Natural killer cell (primary cell): ENCODE measurements around the gene MOSMO. TPM values are rescaled to one million over a fixed set of nuclear protein-coding genes. Genes with fewer than 3 reads are reported as not detected.
"Not testable (repeated sequence)": the region's sequence is repeated elsewhere in the genome, so short reads cannot be mapped to it uniquely, and the experiment has no call there.

Source experiments
- ATAC-seq, 3 donors: fragments of 150-1000 bp in 2 of 3; fragments of 200-7000 bp in 1 of 3; cut with Tn5 transposase; 1 replicate in 1 of 3; 2 replicates in 2 of 3; pipeline ENCODE4 v1.10.0; 2021; ENCODE audit warnings: mild to moderate bottlenecking in 2 of 3, moderate library complexity in 2 of 3
- DNase-seq, 2 donors: peaks; one replicate each; pipeline versions ENCODE4 v3.0.0 to v3.0.0-alpha.2; 2013 to 2021; ENCODE audit warnings: mixed read lengths in 1 of 2
- H3K27ac ChIP-seq: one replicate; pipeline ENCODE4 v1.5.1; 2013; ENCODE audit warnings: mild to moderate bottlenecking, low read length
- H3K27me3 ChIP-seq: one replicate; pipeline ENCODE4 v1.6.1; 2013; ENCODE audit warnings: low read length; ENCODE audit not compliant: control insufficient read depth, insufficient read depth
- H3K36me3 ChIP-seq: one replicate; pipeline ENCODE4 v1.6.1; 2013; ENCODE audit warnings: low read length; ENCODE audit not compliant: control insufficient read depth, insufficient read depth
- H3K4me1 ChIP-seq: one replicate; pipeline ENCODE4 v1.6.1; 2013; ENCODE audit warnings: low read length; ENCODE audit not compliant: control insufficient read depth, insufficient read depth
- H3K4me3 ChIP-seq: one replicate; pipeline ENCODE4 v1.5.1; 2013; ENCODE audit warnings: low read length
- H3K9me3 ChIP-seq: one replicate; pipeline ENCODE4 v1.6.1; 2013; ENCODE audit warnings: low read length; ENCODE audit not compliant: control insufficient read depth, insufficient read depth
- H3K27ac Mint-ChIP-seq, 2 donors: one replicate each; pipeline ENCODE4 v1.8.0; 2022; ENCODE audit warnings: mild to moderate bottlenecking in 2 of 2, mixed read lengths in 2 of 2, moderate library complexity in 1 of 2
- H3K27me3 Mint-ChIP-seq, 2 donors: one replicate each; pipeline ENCODE4 v1.8.0; 2022; ENCODE audit warnings: low read depth in 2 of 2, mixed read lengths in 2 of 2
- H3K36me3 Mint-ChIP-seq: one replicate; pipeline ENCODE4 v1.8.0; 2022; ENCODE audit warnings: mixed read lengths
- H3K4me1 Mint-ChIP-seq, 2 donors: one replicate each; pipeline ENCODE4 v1.8.0; 2022; ENCODE audit warnings: mixed read lengths in 2 of 2
- H3K4me3 Mint-ChIP-seq: one replicate; pipeline ENCODE4 v1.8.0; 2022; ENCODE audit warnings: mild to moderate bottlenecking, moderate library complexity, mixed read lengths
- H3K9me3 Mint-ChIP-seq, 2 donors: one replicate each; pipeline ENCODE4 v1.8.0; 2022; ENCODE audit warnings: mixed read lengths in 2 of 2
- CTCF ChIP-seq: fragments of 200-600 bp; IDR thresholded peaks from one replicate; pipeline ENCODE4 v1.8.0; 2022; ENCODE audit warnings: antibody characterized with exemption
- WGBS: methylation state at CpG from one replicate; pipeline ENCODE4 v1.1.7; 2013; ENCODE audit warnings: missing lambda C conversion rate; ENCODE audit not compliant: insufficient coverage; 5-methylcytosine and 5-hydroxymethylcytosine counted together
- intact Hi-C: fragments of 100-400 bp; cut with micrococcal nuclease; formaldehyde crosslinking; loops from one replicate; pipeline ENCODE4 v1.14.2; 2022
- total RNA-seq, 4 donors: library from RNA; stranded (reverse); fragments of 120-200 nt in 1 of 4; gene quantifications; one replicate each; pipeline versions ENCODE4 v1.2.3 to v1.2.4, GENCODE V29; 2013 to 2022

The MOSMO gene
- total RNA-seq, 3 donors from 2014 or later (not counting 1 experiment from before 2014, with no cell fraction given), result 8.6 to 10.3 (median 9.3) TPM

DNA sequence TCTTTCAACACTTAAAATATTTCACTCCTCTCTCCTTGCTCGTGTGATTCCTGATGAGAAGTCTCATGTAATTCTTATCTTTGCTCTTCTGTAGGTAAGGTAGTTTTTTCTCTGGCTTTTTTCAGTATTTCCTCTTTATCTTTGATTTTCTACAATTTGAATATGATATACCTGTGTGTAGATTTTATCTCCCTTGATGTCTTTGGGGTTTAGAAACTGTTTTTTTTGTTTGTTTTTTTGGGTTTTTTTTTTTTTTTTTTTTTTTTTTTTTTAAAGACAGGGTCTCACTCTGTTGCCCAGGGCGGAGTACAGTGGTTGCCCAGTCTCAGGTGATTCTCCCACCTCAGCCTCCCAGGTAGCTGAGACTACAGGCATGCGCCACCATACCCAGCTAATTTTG lies 26.6 kb downstream of the MOSMO start:
- Histone ChIP-seq H3K9me3 (no peaks in the 10 kb centered on the region), H3K4me1 (no peaks in the 10 kb centered on the region), H3K27ac (no peak overlapping the region), H3K4me3 (no peak overlapping the region), H3K27me3 (no peaks in the 10 kb centered on the region), H3K36me3 (peaks cover 6% of the 10 kb centered on the region)
- Mint-ChIP-seq H3K4me1 (peaks cover 13 to 20% of the 10 kb centered on the region in 2 donors), H3K4me3 (no peak overlapping the region), H3K27ac (peak overlapping the region in 1 of 2 donors; percentile 5), H3K9me3 (no peaks in the 10 kb centered on the region), H3K27me3 (no peaks in the 10 kb centered on the region), H3K36me3 (no peaks in the 10 kb centered on the region)
- intact Hi-C loops, result no loop called here
- ATAC-seq (no peak), DNase-seq (no peak)
- no peak for TF ChIP-seq CTCF
- 86% methylated on average over 1 of the region's 3 CpGs for WGBS

DNA sequence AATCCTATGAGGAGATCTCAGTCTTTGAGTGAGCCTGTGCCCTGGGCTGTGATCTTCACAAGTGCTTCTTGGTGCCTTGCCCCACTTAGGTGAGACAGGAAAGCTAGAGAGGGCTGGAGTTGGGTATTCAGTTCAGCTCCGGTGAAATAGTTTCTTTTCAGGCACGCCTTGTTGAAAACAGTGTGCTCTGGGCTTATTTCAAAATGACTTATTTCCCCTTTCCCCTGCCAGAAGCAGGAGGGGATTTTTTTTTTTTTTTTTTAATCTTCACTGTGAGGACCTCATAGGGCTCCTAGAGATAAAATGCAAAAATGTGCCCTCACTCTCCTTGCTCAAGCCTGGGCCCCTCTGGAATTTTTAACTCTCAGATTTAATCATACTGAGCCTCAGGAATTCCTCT lies 27.2 kb downstream of the MOSMO start:
- Mint-ChIP-seq H3K27me3 (no peaks in the 10 kb centered on the region), H3K4me3 (no peak overlapping the region), H3K4me1 (peaks cover 9 to 20% of the 10 kb centered on the region in 2 donors), H3K9me3 (no peaks in the 10 kb centered on the region), H3K27ac (no peak overlapping the region), H3K36me3 (no peaks in the 10 kb centered on the region)
- Histone ChIP-seq H3K9me3 (no peaks in the 10 kb centered on the region), H3K4me1 (no peaks in the 10 kb centered on the region), H3K4me3 (no peak overlapping the region), H3K27me3 (no peaks in the 10 kb centered on the region), H3K27ac (no peak overlapping the region), H3K36me3 (peaks cover 6% of the 10 kb centered on the region)
- DNase-seq, result no peak
- ATAC-seq, result no peak
- no CpG with 5 or more reads among the region's 2 CpGs for WGBS
- TF ChIP-seq CTCF, result no peak
- intact Hi-C loops, result no loop called here

- H3K4me1 ChIP-seq, intact Hi-C loops, H3K27me3 ChIP-seq, H3K27me3 Mint-ChIP-seq, H3K36me3 Mint-ChIP-seq, H3K4me3 ChIP-seq, H3K27ac ChIP-seq, H3K36me3 ChIP-seq, H3K9me3 Mint-ChIP-seq, H3K4me3 Mint-ChIP-seq, H3K9me3 ChIP-seq, DNase-seq, H3K27ac Mint-ChIP-seq, ATAC-seq, H3K4me1 Mint-ChIP-seq: not testable (repeated sequence)
- 100% methylated on average over 1 of the region's 3 CpGs for WGBS
Measured at GRCh38 chr16:22043882-22044281, 36.0 kb downstream of the MOSMO start.

DNA sequence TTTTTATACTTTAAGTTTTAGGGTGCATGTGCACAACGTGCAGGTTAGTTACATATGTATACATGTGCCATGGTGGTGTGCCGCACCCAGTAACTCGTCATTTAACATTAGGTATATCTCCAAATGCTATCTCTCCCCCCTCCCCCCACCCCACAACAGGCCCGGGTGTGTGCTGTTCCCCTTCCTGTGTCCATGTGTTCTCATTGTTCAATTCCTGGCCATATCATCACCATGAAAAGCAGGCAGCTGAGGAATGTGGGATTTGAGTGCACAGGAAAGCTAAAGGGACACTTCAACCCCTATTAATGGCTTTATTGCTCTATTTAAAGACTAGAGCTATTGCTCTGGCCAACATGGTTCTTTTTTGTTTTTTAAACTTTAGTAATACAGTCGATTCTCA lies 38.0 kb downstream of the MOSMO start:
- H3K36me3 Mint-ChIP-seq, DNase-seq, H3K27me3 Mint-ChIP-seq, H3K4me3 Mint-ChIP-seq, H3K9me3 Mint-ChIP-seq, H3K4me3 ChIP-seq, H3K36me3 ChIP-seq, H3K27ac Mint-ChIP-seq, H3K27me3 ChIP-seq, ATAC-seq, H3K27ac ChIP-seq, H3K9me3 ChIP-seq, H3K4me1 Mint-ChIP-seq, intact Hi-C loops, H3K4me1 ChIP-seq: not testable (repeated sequence)
- WGBS, result 79% methylated on average over 3 of the region's 5 CpGs

- ATAC-seq (no peak), DNase-seq (no peak)
- no peak for TF ChIP-seq CTCF
- H3K27me3 Mint-ChIP-seq, result no peaks in the 10 kb centered on the region
- WGBS, result 97% methylated on average over 4 of the region's 4 CpGs
- Histone ChIP-seq H3K27ac (no peak overlapping the region), H3K9me3 (no peaks in the 10 kb centered on the region), H3K4me1 (no peaks in the 10 kb centered on the region), H3K27me3 (no peaks in the 10 kb centered on the region), H3K4me3 (no peak overlapping the region), H3K36me3 (no peaks in the 10 kb centered on the region)
- no peak overlapping the region for H3K27ac Mint-ChIP-seq
- no peaks in the 10 kb centered on the region for H3K9me3 Mint-ChIP-seq
- H3K36me3 Mint-ChIP-seq, result no peaks in the 10 kb centered on the region
- intact Hi-C loops, result no loop called here
- H3K4me1 Mint-ChIP-seq, result peaks cover 9 to 15% of the 10 kb centered on the region in 2 donors
- no peak overlapping the region for H3K4me3 Mint-ChIP-seq
Measured at GRCh38 chr16:22050963-22051362, 43.1 kb downstream of the MOSMO start.
